ENCODE measurements around the gene ZBTB4.

DNA sequence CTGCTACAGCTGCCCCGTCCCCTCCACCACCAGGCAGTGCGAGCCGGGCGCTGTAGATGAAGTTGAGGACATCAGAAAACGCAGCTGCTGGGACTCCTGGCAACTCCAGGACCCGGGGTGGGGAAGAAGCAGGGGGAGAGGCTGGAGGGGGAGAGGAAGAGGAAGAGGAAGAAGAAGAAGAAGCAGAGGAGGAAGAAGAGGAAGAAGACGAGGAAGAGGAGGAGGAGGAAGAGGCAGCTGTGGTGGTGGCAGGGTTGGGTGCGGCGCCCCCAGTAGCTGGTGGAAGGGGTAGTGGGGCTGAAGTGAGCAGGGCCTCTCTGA is 13.2 kb downstream of the ZBTB4 start:
- TF ChIP-seq CTCF (conservative IDR thresholded peaks at IDR 0.05 in 1 of 2, IDR thresholded peaks at IDR 0.05 in 1 of 2; ENCODE audit: extremely low read depth in 1 of 2, insufficient read depth in 1 of 2, low read depth in 1 of 2, low read length in 2 of 2) (no peak), EZH2 (IDR thresholded peaks at IDR 0.05; ENCODE audit: borderline replicate concordance, low read length) (no peak)
